ENCODE data around the gene STIP1.

Gene STIP1

DNA sequence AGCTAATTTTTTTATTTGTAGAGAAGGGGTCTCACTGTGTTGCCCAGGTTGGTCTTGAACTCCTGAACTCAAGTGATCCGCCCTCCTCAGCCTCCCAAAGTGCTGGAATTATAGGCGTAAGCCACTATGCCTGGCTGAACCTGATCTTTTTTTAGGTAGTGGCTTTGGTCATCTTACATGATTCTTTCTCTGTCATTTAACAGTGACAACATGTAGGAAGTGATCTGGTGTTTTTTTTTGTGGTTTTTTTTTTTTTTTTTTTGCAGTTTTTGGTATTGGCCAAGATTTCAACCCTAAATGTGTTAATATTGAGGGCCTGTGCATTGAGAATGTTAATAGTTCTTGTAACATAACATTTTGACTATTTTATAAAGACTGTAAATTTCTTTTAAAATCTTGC lies 12.5 kb downstream of the STIP1 start:
- no peak for DNase-seq (ENCODE audit: low spot score)

DNA sequence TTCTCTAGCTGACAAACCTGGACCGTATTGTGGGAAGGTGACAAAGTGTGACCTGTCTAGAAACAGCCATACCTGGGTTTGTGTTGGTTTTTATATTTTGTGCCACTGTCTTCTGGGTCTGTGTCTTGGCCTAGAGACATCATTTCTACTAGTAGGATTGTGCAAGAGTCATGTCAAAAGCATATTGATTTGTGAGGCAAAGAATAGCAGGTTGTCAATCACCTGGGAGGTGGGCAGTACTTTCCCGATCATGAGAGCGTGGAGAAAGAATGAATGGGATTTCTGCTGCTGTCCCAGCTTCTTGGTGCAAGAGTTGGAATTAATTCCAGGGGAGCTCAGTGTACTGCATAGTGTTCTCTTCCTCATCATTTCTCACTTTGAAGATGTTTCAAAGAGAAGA lies 15.6 kb downstream of the STIP1 start:
- no peak for DNase-seq (ENCODE audit: low spot score)

DNA sequence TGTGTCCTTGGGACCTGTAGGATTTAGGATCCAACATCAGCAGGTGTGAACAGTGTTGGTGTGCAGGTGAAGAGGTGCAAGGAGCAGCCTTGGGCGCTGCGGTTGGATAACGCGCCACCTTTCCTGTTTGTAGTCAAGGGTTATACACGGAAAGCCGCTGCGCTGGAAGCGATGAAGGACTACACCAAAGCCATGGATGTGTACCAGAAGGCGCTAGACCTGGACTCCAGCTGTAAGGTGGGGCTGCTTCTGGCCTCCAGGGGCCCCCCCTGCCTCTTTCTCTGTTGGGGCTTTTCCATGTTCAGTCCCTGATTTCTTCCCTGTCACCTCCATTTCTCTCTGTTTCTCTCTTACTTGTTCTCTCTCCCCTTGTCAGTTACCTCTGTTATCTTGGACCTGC lies 17.0 kb downstream of the STIP1 start:
- no peak for DNase-seq (ENCODE audit: low spot score)

DNA sequence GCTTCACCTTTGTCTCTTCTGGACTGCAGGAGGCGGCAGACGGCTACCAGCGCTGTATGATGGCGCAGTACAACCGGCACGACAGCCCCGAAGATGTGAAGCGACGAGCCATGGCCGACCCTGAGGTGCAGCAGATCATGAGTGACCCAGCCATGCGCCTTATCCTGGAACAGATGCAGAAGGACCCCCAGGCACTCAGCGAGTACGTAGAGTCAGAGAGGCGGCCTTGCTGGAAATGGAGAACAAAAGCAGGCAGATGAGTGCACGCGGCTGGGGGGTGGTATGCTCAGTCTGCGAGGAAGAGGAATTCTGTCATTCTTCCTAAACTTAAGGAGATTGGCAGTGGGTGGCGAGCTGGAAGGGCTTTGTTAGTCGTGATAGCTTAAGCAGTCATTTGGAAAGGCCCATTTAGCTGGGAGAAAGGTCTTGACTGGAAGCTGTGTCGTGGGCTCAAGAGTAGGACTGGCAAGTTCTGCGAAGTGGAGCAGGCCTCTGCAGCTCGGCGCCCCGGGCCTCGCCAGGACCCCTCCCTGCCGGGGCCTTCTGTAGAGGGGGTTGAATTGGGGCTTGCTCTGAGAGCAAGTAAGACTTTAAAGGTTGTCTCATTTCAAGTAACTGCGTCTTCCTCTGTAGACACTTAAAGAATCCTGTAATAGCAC lies 17.6 kb downstream of the STIP1 start:
- no peak for DNase-seq (ENCODE audit: low spot score)

DNA sequence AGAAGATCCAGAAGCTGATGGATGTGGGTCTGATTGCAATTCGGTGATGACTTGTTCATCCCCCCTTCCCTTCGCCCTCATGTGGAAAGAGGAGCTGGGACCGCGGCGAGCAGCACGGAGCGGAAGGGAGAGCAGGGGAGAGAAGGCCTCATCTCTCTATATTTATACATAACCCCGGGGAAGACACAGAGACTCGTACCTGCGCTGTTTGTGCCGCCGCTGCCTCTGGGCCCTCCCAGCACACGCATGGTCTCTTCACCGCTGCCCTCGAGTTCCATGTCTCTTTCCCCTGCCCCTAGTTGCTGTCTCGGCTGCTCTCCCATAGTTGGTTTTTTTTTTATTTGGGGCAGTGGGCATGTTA lies 18.1 kb downstream of the STIP1 start:
- DNase-seq (ENCODE audit: low spot score), result no peak

DNA sequence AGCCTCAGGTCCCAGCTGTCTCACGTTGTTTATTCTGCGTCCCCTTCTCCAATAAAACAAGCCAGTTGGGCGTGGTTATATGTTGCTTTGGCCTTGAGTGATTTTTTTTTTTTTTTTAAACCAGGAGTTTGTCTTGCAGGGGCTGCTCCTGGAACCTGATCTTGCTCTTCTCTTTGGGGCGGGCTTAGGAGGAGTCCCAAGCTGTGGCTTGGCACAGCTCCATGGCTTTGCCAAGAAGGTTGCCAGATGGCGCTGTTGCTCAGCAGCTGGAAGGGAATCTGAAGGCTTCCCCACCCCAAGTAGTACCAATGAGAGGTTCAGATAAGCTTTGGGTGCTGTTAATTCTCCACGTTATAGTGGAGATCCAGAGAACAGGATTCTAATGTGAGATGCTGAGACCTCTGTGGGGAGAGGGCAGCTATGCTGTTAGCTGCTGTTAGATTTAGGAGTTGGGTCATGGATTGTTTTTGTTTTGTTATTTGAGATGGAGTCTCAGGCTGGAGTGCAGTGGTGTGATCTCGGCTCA lies 18.6 kb downstream of the STIP1 start:
- peak; percentile 90 for DNase-seq (ENCODE audit: low spot score)

DNA sequence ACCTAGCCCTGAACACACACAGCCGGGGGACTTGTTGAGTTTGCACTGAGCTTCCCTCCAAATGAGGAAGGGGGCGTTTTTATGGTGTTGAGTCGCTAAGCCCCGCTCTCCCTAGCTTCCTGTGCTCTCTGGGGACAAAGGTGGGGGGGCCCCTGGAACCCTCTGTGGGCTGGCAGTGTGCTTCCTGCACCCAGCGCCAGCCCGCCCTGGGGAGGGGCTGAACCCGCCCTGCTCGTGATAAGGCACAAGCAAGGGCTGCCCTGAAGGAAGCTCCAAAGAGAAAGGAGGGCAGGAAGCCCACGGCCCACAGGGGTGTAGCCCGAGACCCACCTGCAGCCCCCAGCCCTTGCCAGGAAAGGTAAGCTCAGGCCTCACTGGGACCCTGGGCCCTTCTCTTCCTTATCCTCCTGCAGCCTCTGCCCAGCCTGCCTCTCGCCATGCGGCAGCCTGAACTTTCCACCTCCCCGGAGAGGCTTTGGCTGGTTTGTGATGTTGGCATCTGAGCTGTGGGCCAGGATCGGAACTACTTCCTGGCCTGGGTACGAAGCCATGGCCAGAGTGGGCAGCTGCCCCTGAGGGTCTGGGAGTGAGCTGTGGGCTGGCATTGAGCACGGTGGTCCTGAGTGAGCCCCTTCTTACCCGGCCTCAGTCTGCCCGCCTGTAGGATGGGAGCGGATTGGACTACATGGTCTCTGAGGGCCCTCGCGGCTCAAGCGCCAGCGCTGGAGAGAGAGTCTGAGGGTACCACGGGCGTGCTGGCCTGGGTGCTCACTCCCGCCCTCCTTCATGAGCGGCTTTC lies 20.7 kb downstream of the STIP1 start, which contains the start of gene FERMT3:
FERMT3 (plus strand) TSS at position 265 of the 799 bp plus-strand sequence. CDS start 644 bp downstream, outside the sequence.
- peak; percentile 71 for DNase-seq (ENCODE audit: low spot score)

DNA sequence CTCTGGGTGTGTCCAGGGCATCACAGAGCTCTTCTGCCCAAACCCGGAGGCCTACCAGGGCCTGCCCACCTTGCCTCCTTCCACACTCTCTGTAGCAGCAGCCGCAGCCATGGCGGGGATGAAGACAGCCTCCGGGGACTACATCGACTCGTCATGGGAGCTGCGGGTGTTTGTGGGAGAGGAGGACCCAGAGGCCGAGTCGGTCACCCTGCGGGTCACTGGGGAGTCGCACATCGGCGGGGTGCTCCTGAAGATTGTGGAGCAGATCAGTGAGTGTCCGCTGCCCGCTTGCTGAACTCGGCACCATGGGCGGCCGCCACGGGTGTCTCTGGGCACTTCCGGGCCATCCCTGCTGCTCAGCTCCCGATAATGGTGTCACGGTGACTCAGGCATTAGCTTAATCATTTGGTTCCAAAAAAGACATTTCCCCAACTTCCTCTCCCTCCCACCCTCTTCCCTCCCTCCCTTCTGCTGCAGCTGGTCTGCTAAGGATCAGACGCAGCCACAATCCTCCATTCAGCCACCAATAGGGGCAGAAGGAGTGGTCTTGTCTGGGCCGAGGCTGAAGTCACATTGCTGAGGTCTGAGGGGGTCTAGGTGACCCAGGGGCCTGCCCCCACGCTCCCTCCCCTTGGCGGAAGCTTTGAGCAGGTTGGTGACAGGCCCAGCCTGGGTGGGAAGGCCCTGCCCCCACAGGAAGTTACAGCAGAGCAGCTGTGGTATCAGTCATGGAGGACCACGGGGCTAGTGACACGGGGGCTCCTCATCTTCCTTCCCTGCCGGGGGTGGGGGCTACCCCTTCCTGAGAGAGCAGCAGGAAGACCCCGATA lies 21.5 kb downstream of the STIP1 start:
- peak; percentile 79 for DNase-seq (ENCODE audit: low spot score)

DNA sequence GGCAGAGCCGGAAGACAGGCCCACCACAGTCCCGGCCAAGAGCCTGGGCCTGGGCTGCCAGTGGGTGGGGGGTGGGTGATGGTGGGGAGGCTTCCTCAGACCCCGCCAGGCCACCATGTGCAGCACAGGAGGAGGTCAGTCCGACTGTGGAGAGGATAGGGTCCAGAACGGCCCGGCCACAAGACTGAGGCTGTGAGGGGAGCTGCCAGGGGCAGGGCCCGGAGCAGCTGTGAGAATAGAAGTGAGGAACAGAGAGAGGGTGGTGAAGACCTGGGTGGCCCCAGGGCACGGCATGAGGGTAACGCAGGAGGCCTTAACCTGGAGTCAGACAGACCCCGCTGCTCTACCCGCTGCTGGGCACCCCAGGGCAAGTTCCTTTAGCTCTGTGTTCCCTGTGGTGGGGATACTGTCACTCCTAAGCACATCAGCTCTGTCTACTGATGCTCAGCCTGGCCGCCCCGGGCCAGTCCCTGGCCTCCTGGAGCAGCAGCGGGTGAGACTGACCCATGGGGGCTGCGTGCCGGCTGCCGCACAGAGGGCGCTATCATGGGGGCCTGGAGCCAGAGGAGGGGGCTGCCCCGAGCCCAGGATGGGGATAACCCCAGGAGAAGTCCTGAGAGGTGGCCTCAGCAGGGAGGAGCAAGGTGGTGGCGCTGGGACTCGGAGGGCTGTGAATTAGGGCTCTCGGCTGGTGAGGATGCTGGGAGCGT lies 22.3 kb downstream of the STIP1 start:
- no peak for DNase-seq (ENCODE audit: low spot score)

DNA sequence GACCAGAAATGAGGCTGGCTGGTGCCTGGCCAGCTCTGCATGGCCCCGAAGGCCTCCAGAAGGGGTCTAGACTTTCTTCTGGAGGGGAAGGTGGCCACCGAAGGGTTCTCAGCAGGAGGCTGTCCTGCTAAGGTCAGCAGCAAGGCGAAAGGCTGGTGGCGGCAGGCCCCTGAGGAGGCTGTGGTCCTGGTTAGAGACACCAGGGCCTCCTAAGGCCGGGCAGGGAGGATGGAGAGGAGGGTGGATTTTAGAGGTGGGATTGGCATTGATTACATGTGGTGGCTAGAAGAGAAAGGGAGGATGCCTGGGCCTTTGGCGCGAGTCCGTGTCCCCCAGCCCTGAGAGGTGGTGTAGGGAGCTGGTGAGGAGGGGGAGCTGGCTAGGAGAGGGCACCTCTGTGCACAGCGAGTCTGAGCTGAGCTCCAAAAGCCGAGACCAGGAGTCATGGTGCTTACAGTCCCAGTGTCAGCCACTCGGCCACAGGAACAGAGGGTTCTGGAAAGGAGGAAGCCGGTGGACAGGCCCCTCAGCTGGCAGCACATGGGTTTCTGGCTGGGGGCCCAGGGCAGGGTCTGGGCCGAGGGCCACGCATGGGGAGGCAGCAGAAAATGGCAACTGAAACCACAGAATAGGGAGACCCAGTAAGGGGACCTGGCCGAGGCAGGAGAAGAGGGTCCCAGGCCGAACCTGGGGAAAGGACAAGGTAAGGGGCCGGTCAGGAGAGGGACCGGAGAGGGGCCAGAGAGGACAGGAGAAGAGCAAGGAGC lies 23.0 kb downstream of the STIP1 start:
- DNase-seq (ENCODE audit: low spot score), result no peak

DNA sequence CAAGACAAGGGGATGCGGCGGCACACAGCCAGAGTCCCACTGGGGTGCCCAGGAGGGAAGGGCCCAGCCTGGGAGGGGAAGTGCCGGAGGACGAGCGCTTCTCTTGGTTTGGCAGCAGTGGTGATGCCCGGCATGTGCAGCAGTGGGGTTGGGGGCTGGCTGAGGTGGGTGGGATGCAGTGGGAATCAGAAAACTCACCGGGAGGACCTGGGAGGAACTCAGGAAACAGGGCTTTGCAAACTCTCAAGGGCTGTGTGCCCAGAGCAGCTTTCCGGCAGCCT lies 23.5 kb downstream of the STIP1 start:
- DNase-seq (ENCODE audit: low spot score), result no peak

DNA sequence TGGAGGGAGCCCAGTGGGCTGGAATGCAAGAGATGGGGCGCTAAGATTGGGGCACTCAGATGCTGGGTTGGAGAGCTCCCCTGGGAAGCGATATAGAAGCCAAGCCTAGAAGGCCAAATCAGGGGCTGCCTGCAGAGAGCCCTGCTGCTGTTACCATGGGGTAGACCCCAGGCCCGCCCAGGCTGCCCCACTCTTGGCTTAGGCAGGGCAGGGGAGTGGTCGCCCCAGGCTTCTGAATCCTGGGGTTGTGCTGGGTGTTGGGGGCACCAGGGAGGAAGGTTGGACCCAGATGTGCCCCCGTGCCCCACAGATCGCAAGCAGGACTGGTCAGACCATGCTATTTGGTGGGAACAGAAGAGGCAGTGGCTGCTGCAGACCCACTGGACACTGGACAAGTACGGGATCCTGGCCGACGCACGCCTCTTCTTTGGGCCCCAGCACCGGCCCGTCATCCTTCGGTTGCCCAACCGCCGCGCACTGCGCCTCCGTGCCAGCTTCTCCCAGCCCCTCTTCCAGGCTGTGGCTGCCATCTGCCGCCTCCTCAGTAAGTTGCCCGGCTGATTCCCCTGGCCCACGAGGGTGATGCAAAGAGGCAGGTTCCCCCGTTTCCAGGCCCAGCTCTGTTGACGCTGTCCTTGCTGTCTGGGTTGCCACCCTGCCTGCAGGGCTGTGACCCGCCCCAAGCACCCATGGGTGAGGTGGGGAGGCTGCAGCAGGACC lies 24.5 kb downstream of the STIP1 start:
- no peak for DNase-seq (ENCODE audit: low spot score)

DNA sequence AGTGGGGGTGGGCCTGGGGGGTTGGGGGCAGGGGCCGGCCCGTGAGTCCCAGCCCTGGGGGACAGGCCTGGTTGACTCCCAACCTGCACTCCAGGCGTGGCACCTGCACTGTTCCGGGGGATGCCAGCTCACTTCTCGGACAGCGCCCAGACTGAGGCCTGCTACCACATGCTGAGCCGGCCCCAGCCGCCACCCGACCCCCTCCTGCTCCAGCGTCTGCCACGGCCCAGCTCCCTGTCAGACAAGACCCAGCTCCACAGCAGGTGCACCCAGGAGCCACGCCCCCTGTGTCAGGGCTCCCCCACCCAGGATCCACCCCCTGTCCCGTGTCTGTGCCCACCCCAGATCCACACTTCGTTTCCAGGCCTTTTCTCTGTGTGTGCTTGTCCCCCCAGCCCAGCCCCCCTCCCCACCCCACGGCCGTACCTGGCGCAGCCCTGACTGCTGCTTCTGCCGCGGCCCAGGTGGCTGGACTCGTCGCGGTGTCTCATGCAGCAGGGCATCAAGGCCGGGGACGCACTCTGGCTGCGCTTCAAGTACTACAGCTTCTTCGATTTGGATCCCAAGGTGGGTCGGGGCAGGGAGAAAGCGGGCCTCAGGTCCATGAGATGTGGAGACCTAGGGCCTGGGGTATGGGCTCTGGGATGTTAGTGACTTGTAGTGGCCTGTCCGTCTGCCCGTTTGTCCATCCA lies 25.4 kb downstream of the STIP1 start:
- DNase-seq (ENCODE audit: low spot score), result no peak

DNA sequence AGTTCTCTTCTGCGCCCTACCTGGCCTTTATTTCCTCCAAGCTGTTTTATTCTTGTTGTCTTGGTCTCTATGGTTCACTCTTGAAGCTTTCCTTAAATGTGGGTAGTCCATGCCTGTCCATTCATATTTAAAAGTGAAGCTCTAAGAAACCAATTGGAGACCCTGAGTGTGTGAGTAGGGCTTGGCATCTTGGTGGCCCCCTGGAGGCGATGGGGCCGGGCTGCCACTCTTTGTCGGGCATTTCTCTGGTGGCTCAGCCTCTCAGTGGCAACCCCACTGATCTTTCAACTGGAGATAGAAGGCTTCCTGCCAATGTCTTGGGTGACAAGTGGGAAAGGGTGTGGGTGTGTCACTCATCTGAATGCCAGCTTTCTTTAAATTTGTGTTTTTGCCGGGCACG lies 30.9 kb downstream of the STIP1 start:
- DNase-seq (ENCODE audit: low spot score), result no peak

DNA sequence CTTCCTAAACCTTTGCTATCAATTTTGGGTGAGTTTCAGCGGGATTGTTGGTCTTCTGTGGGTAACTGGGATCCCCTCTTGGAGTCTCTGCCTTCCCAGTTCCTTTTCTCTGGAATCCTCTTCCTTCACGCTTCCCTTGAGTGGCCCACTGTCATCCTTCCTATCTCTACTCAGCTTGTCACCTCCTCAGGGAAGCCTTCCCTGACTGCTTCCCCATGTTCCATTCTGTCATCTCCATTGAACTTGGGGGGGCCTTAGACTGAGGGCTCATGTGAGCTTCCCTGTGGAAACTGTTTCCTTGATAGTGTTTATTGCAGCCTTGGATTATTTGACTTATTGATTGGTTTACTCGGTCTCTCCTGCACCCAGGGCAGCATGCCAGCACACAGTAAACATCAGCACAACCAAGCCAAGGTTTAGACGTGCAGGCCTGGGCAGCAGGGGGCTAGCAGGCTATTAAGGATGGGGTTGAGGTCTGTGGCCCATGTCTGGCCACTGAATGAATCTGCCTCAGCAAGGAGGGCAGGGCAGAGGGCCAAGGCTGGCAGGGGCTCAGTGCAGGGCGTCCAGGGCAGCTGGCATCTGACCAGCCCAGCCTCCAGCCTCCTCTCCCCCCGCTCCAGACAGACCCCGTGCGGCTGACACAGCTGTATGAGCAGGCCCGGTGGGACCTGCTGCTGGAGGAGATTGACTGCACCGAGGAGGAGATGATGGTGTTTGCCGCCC lies 32.8 kb downstream of the STIP1 start:
- no peak for DNase-seq (ENCODE audit: low spot score)

DNA sequence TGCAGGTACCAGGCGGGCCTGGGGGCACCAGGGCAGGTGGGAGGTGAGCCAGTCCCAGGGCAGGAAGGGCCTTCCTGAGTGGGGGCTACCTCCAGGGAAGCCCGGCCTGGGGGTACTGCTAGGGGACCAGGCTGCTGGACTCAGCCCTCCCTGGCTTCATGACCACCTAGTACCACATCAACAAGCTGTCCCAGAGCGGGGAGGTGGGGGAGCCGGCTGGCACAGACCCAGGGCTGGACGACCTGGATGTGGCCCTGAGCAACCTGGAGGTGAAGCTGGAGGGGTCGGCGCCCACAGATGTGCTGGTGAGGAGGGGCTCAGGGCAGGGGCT lies 33.3 kb downstream of the STIP1 start:
- DNase-seq (ENCODE audit: low spot score), result no peak

DNA sequence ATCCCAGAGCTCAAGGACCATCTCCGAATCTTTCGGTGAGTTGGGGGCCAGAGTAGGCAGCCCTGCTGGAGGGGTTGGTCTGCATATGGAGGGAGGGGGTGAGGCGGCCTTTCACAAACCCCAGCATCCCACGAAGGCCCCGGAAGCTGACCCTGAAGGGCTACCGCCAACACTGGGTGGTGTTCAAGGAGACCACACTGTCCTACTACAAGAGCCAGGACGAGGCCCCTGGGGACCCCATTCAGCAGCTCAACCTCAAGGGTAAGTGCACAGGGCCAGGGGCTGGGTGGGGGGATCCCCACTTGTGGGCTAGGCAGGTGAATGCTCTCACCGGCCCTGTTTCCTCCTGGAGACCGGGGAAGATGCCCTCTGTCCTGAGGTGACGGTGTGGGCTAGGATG lies 33.8 kb downstream of the STIP1 start:
- DNase-seq (ENCODE audit: low spot score), result no peak

DNA sequence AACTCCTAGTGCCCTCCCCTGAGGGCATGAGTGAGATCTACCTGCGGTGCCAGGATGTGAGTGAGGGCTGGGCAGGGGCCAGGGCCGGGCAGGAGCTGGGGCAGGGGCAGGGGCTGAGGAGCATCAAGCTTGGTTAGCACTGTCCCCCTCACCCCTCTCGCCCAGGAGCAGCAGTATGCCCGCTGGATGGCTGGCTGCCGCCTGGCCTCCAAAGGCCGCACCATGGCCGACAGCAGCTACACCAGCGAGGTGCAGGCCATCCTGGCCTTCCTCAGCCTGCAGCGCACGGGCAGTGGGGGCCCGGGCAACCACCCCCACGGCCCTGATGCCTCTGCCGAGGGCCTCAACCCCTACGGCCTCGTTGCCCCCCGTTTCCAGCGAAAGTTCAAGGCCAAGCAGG lies 34.3 kb downstream of the STIP1 start:
- DNase-seq (ENCODE audit: low spot score), result no peak

DNA sequence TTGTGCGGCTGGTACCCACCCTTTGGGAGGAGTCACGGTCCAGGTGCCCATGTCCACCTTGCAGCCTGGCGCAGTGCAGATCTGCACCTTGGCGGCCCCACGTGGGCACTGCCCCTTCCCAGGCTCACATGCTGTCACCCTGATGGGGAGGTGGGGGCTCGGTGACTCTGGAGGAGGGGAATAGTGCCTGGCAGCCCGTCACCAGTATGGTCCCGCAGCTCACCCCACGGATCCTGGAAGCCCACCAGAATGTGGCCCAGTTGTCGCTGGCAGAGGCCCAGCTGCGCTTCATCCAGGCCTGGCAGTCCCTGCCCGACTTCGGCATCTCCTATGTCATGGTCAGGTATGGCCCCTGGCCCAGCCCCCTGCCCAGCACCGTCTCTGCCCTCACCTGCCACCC lies 34.8 kb downstream of the STIP1 start:
- no peak for DNase-seq (ENCODE audit: low spot score)

DNA sequence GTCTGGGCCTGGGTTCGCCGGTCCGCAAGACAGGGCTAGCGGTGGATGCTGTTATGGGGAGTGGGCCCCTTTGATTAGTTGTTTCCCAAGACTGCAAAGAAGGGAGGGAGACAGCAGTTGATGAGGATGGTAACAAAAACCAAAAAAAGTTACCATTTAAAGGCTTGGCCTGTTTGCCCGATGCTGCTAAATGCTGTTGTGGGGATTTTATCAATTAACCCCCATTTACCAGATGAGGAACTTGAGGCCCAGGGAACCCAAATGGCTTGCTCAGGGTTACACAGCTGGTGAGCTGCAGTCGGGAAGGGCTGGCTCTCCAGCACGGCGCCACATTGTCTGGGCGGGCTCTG lies 36.7 kb downstream of the STIP1 start:
- DNase-seq (ENCODE audit: low spot score), result no peak

All from CD4-positive, alpha-beta T cell treated with Interleukin-2 at 100 ng/mL for 4 hours (primary cell).